K562 (cell line): ENCODE results near the gene COQ9. TPM values are rescaled to one million over a fixed set of nuclear protein-coding genes. Genes with fewer than 3 reads are reported as not detected.

ENCODE experiments used
- ATAC-seq: fragments of 200-7000 bp; cut with Tn5 transposase; 3 replicates; pipeline ENCODE4 v1.9.1; 2020; ENCODE audit warnings: moderate library complexity
- BruUV-seq: library from RNA; stranded (reverse); fragments of 400-500 nt; replicated peaks from 2 replicates; lab custom pipeline; 2021; lab: Mats Ljungman, UMichigan
- CTCF ChIA-PET: fragments of 300-600 bp; formaldehyde crosslinking; extraction: SDS; loops from one replicate; lab custom pipeline; 2021; ENCODE audit warnings: low intra/inter-chr PET ratio; lab: Yijun Ruan, JAX
- POLR2A ChIA-PET: fragments of 300-600, 350-650 bp; sonication (Branson Sonifier 250); formaldehyde crosslinking; extraction: SDS; loops from one replicate; lab custom pipeline; 2021; ENCODE audit warnings: antibody characterized with exemption, inconsistent platforms; lab: Yijun Ruan, JAX
- DNase-seq, 4 experiments: peaks; one replicate each; pipeline versions ENCODE4 v3.0.0 to v3.0.0-alpha.2; 2011 to 2018; ENCODE audit warnings: low spot score in 3 of 4, mixed read lengths in 3 of 4; ENCODE audit errors: extremely low read depth in 1 of 4
- FAIRE-seq: peaks from 2 replicates; lab custom pipeline; 2011; peaks lifted over from hg19 to GRCh38; lab: Jason Lieb, UNC
- H2AFZ ChIP-seq: 2 replicates; pipeline ENCODE4 v1.6.0; 2011; ENCODE audit warnings: low read depth, low read length, control low read depth, inconsistent platforms
- H3K27ac ChIP-seq: fragments of 200-600 bp; 3 replicates; pipeline ENCODE4 v1.8.0; 2011; ENCODE audit warnings: low read depth, mild to moderate bottlenecking, control low read depth, inconsistent platforms, low read length, moderate library complexity, mixed read lengths; ENCODE audit errors: extremely low read depth
- H3K27me3 ChIP-seq, 2 experiments: fragments of 300-600 bp in 1 of 2; 2 replicates in 1 of 2; 3 replicates in 1 of 2; pipeline versions ENCODE4 v1.6.0 to v1.8.0; 2011; ENCODE audit warnings: inconsistent platforms in 2 of 2, low read length in 2 of 2, mild to moderate bottlenecking in 1 of 2, mixed read lengths in 1 of 2, moderate library complexity in 1 of 2; ENCODE audit not compliant: control insufficient read depth in 2 of 2, insufficient read depth in 2 of 2
- H3K36me3 ChIP-seq: fragments of 300-600 bp; 3 replicates; pipeline ENCODE4 v1.8.0; 2011; ENCODE audit warnings: mild to moderate bottlenecking, low read length, inconsistent platforms; ENCODE audit not compliant: control insufficient read depth, insufficient read depth
- H3K4me1 ChIP-seq, 2 experiments: fragments of 200-600 bp in 1 of 2; replicated peaks in 1 of 2; 2 replicates in 1 of 2; 3 replicates in 1 of 2; pipeline versions ENCODE4 v1.5.1 to v1.8.0; 2011; ENCODE audit warnings: inconsistent platforms in 2 of 2, low read length in 2 of 2, mild to moderate bottlenecking in 1 of 2, mixed read lengths in 1 of 2, moderate library complexity in 1 of 2; ENCODE audit not compliant: control insufficient read depth in 2 of 2, insufficient read depth in 2 of 2
- H3K4me2 ChIP-seq: 2 replicates; pipeline ENCODE4 v1.6.1; 2011; ENCODE audit warnings: low read length, control low read depth, inconsistent platforms, mixed read lengths; ENCODE audit not compliant: insufficient read depth
- H3K4me3 ChIP-seq: fragments of 200-600 bp; sonication (generic), shearing (Covaris generic); 2 replicates; pipeline ENCODE4 v1.5.1; 2016; ENCODE audit warnings: control low read depth, inconsistent platforms
- H3K79me2 ChIP-seq: fragments of 200-600 bp; 3 replicates; pipeline ENCODE4 v1.8.0; 2011; ENCODE audit warnings: low read length, inconsistent platforms; ENCODE audit not compliant: control insufficient read depth, insufficient read depth
- H3K9ac ChIP-seq, 2 experiments: 2 replicates each; pipeline versions ENCODE4 v1.6.0 to v1.6.1; 2011; ENCODE audit warnings: low read depth in 2 of 2, low read length in 2 of 2, control low read depth in 1 of 2, inconsistent platforms in 1 of 2, mild to moderate bottlenecking in 1 of 2, mixed read lengths in 1 of 2; ENCODE audit not compliant: insufficient read depth in 1 of 2
- H3K9me1 ChIP-seq: one replicate; pipeline ENCODE4 v1.6.0; 2011; ENCODE audit warnings: inconsistent platforms, mild to moderate bottlenecking, low read length, moderate library complexity; ENCODE audit not compliant: control insufficient read depth, insufficient read depth
- H3K9me3 ChIP-seq: replicated peaks from 2 replicates; pipeline ENCODE4 v1.5.1; 2011; ENCODE audit warnings: low read depth, low read length, inconsistent platforms; ENCODE audit not compliant: control insufficient read depth, insufficient read depth
- H4K20me1 ChIP-seq: replicated peaks from 2 replicates; pipeline ENCODE4 v1.6.1; 2011; ENCODE audit warnings: low read length, inconsistent platforms, mixed read lengths; ENCODE audit not compliant: control insufficient read depth, insufficient read depth
- CAMTA2 ChIP-seq: fragments of 250-450 bp; sonication (Bioruptor Pico); conservative IDR thresholded peaks from 2 replicates; pipeline ENCODE4 v1.5.1; 2022
- NFATC3 ChIP-seq: fragments of 450-650 bp; IDR thresholded peaks from 2 replicates; pipeline ENCODE4 v1.6.1; 2017; ENCODE audit warnings: mild to moderate bottlenecking
- POLR2AphosphoS5 ChIP-seq: IDR thresholded peaks from 2 replicates; pipeline ENCODE4 v1.6.1; 2011; ENCODE audit warnings: mild to moderate bottlenecking, low read depth, low read length, moderate library complexity; ENCODE audit not compliant: control insufficient read depth, insufficient read depth
- PPARD ChIP-seq: fragments of 250-450 bp; sonication (Bioruptor Pico); IDR thresholded peaks from 2 replicates; pipeline ENCODE4 v1.8.0; 2022; ENCODE audit warnings: inconsistent platforms, mild to moderate bottlenecking, moderate library complexity
- RBM17 ChIP-seq: fragments of 200-400 bp; formaldehyde crosslinking; IDR thresholded peaks from 2 replicates; pipeline ENCODE4 v1.6.1; 2017; ENCODE audit warnings: low read depth, mild to moderate bottlenecking, low read length, borderline replicate concordance
- YBX1 ChIP-seq: fragments of 450-650 bp; IDR thresholded peaks from 2 replicates; pipeline ENCODE4 v1.7.1; 2016; ENCODE audit warnings: mild to moderate bottlenecking
- ZNF143 ChIP-seq: sonication (generic); formaldehyde crosslinking; IDR thresholded peaks from 2 replicates; pipeline ENCODE4 v1.9.0; 2022; ENCODE audit warnings: mild to moderate bottlenecking, missing genetic modification reagents
- WGBS: fragments of 100-300 bp; shearing (Covaris generic); methylation state at CpG from one replicate; pipeline ENCODE4 v1.1.6; 2016; ENCODE audit warnings: low coverage, mixed read lengths; ENCODE audit not compliant: insufficient coverage; ENCODE audit errors: missing lambda C conversion rate; 5-methylcytosine and 5-hydroxymethylcytosine counted together
- in situ Hi-C: fragments of 300-500 bp; cut with MboI; formaldehyde crosslinking; loops from 4 replicates; pipeline ENCODE4 v1.15.0; 2018; ENCODE audit warnings: inconsistent platforms, mixed read lengths
- intact Hi-C: fragments of 100-400 bp; cut with micrococcal nuclease; formaldehyde crosslinking; loops from 2 replicates; pipeline ENCODE4 v1.14.2; 2022
- polyA plus RNA-seq, 8 experiments: library from polyadenylated mRNA; depleted of rRNA in 4 of 8; stranded (reverse) in 5 of 8; unstranded in 3 of 8; fragments of >200 nt; fragmentation: Nextera tagmentation in 2 of 8; fragmentation: Illumina TruSeq in 1 of 8; extraction: Ambion mirVana in 2 of 8; extraction: Trizol in 1 of 8; gene quantifications; 2 replicates each; pipeline versions ENCODE4 v1.2.1 to v1.2.3, GENCODE V29; 2011 to 2014; ENCODE audit warnings: inconsistent platforms in 1 of 8, missing spikeins in 1 of 8
- total RNA-seq, 7 experiments: library from RNA; depleted of rRNA in 6 of 7; stranded (reverse); fragments of >200 nt in 6 of 7; fragmentation: Illumina TruSeq in 2 of 7; extraction: Trizol in 2 of 7; gene quantifications; 2 replicates each; pipeline versions ENCODE4 v1.2.1 to v1.2.3, GENCODE V29; 2011 to 2021; ENCODE audit warnings: low replicate concordance in 1 of 7
- TF ChIP-seq, protein P1 (sequence below): fragments of 250-450 bp; sonication (Bioruptor Pico); IDR thresholded peaks from 2 replicates; pipeline ENCODE4 v1.5.0; 2021; ENCODE audit warnings: mild to moderate bottlenecking, moderate library complexity
- TF ChIP-seq, protein P2 (sequence below): fragments of 450-650 bp; IDR thresholded peaks from 2 replicates; pipeline ENCODE4 v1.6.1; 2018; ENCODE audit not compliant: partially characterized antibody

The COQ9 gene
- total and polyA plus RNA-seq, 9 of the 15 experiments (the other 6 are each of a cell fraction or from before 2014, with no cell fraction given) = 35.0 to 139 (median 71.4) TPM

DNA sequence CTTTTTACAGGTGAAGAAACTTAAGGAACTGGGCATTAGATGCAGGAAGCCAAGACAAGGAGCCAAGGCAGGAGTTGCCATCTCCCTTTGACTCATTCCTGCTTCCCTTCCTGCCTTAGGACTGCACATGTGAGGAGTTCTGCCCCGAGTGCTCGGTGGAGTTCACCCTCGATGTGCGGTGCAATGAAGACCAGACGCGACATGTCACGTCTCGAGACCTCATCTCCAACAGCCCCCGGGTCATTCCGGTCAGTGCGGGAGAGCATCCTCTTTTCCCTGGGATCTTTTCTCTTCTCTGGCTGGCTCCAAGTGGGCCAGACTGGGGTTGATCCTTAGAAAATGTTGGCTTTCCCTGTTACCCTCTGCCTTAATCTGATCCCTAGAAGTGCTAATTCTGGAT lies 21.8 kb downstream of the COQ9 start (continued):
- TF ChIP-seq YBX1 (no peak), ZNF143 (CRISPR knock-in tag) (no peak), POLR2AphosphoS5 (no peak), NFATC3 (no peak)
- TF ChIP-seq, protein P1, sequence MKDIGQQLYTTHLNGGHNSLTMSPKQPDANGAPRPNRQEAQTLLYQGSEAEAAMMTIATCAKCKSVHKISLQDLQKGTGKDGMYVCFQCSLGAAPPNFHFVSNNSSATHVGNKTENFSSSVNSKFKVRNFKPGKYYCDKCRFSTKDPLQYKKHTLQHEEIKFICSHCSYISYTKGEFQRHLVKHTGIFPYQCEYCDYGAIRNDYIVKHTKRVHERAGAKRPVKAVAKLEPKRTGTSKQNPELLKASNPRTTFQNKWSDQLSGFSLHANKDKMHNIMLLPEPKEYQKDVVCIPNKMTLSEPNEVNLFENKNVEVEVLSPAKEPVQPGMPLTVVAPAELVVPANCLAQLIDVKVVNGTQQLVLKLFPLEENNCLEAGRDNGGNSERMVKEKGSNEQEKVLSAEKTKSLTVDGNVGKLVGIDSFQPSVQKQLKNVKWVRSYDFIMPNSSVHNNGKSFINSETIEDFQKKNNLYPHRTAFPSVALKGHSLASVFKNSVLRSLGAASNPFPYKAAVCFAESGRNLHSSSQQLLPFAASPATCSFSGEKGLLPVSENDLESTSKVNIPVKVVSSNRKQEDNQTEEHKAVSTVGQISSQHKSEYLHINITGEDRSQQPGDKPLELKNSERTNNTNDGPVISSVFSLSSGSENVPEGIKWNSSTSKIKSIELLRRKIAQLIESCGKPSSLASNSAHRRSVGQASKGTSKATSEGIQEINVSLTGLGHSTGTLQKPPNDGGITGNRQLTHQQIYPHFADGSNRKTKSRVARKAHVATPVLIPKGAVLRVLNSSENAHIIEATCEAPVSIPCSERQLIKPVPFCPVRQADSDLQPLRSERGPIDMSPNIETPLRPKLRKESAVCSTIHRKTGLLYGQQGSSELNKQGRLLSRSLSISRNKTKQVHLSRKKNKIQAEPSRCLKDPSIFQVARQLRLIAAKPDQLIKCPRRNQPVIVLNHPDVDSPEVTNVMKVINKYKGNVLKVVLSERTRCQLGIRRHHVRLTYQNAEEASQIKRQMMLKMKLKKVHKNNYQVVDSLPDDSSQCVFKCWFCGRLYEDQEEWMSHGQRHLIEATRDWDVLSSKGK (CRISPR knock-in tag) = no peak

DNA sequence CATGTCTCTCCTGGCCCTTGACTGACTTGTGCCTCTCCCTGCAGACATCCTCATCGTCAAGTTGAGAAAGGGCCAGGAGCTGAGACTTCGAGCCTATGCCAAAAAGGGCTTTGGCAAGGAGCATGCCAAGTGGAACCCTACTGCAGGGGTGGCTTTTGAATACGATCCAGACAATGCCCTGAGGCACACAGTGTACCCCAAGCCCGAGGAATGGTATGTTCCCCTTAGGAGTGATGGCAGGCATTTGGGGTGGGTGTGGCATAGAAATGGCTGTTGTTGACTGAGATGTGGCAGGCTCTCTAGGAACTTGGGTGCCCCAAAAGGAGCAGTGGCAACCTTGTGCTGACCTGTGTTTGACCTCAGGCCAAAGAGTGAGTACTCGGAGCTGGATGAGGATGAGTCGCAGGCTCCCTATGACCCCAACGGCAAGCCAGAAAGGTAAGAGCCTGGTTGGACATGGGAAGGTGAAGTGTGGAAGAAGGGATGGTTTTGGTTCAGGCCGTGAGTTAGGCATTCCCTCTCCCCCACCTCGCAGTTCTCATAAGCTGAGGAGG lies 22.7 kb downstream of the COQ9 start:
- intact Hi-C loops (no loop called here), in situ Hi-C loops (no loop called here)
- H3K27me3 ChIP-seq = no peaks in the 10 kb centered on the region
- no peaks in the 10 kb centered on the region for H3K9me3 ChIP-seq
- FAIRE-seq (no peak), DNase-seq (no peak), ATAC-seq (no peak)
- H3K4me3 ChIP-seq = no peak overlapping the region
- TF ChIP-seq, protein P2, sequence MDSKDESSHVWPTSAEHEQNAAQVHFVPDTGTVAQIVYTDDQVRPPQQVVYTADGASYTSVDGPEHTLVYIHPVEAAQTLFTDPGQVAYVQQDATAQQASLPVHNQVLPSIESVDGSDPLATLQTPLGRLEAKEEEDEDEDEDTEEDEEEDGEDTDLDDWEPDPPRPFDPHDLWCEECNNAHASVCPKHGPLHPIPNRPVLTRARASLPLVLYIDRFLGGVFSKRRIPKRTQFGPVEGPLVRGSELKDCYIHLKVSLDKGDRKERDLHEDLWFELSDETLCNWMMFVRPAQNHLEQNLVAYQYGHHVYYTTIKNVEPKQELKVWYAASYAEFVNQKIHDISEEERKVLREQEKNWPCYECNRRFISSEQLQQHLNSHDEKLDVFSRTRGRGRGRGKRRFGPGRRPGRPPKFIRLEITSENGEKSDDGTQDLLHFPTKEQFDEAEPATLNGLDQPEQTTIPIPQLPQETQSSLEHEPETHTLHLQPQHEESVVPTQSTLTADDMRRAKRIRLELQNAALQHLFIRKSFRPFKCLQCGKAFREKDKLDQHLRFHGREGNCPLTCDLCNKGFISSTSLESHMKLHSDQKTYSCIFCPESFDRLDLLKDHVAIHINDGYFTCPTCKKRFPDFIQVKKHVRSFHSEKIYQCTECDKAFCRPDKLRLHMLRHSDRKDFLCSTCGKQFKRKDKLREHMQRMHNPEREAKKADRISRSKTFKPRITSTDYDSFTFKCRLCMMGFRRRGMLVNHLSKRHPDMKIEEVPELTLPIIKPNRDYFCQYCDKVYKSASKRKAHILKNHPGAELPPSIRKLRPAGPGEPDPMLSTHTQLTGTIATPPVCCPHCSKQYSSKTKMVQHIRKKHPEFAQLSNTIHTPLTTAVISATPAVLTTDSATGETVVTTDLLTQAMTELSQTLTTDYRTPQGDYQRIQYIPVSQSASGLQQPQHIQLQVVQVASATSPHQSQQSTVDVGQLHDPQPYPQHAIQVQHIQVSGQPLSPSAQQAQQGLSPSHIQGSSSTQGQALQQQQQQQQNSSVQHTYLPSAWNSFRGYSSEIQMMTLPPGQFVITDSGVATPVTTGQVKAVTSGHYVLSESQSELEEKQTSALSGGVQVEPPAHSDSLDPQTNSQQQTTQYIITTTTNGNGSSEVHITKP = peak; percentile 79
- TF ChIP-seq CAMTA2 (CRISPR knock-in tag) (no peak), PPARD (CRISPR knock-in tag) (no peak), RBM17 (no peak)
- peaks cover 0 to 3% of the 10 kb centered on the region in 2 experiments; a peak in 3 of 5 replicates for H3K4me1 ChIP-seq
- whole genome bisulfite sequencing = 94% methylated on average over 7 of the region's 9 CpGs
- no peak overlapping the region for H3K27ac ChIP-seq
- POLR2A ChIA-PET = interaction anchor here (0.7 to 1.5 kb wide), 6 partner anchors 8 to 73 kb away, joined by 3 to 7 read pairs (median 4); partner anchors contain the start of genes ADGRG5, CIAPIN1, COQ9 and POLR2C
- peaks cover 3% of the 10 kb centered on the region for H3K9me1 ChIP-seq
- peaks cover 5% of the 10 kb centered on the region; the same call in 2 of the 3 replicates for H3K79me2 ChIP-seq
- peaks cover 88% of the 10 kb centered on the region for H3K36me3 ChIP-seq
- H2AFZ ChIP-seq = no peak overlapping the region
- CTCF ChIA-PET = no interaction called here
- no TSS peak for BruUV-seq
- H3K4me2 ChIP-seq = no peak overlapping the region
- H3K9ac ChIP-seq = no peak overlapping the region
- H4K20me1 ChIP-seq = 0 out of 2 replicates have a peak, but pooled peaks cover 4% of the 10 kb centered on the region
